ENCODE results near the gene ENPP1.

DNA sequence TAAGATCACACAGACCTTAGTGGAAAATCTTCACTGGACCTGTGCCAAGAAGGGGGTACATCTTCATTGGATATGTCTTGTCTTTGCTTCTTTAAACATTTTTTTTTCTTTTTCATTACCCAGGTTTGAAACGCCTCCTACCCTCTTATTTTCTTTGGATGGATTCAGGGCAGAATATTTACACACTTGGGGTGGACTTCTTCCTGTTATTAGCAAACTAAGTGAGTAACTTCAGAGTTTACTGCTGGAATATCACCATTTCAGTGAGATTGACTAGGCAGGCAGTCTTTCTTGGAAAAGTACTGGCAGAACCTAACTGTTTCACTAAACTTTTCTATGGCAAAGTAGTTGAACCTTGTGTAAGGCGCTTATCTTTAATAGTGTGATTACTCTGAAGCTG is 47.0 kb downstream of the ENPP1 start:
- TF ChIP-seq CTCF (IDR thresholded peaks at IDR 0.05) (no peak), POLR2A (IDR thresholded peaks at IDR 0.05) (no peak)
